WERI-Rb-1 (cell line): Measurements from ENCODE around the gene DNAI1.

Experiments used
- DNase-seq: peaks from one replicate; pipeline ENCODE4 v3.0.0-alpha.2; 2020
- H3K27ac ChIP-seq: fragments of 250-450 bp; sonication (Bioruptor Pico); 2 replicates; pipeline ENCODE4 v1.5.1; 2020; ENCODE audit warnings: mild to moderate bottlenecking, moderate library complexity
- H3K27me3 ChIP-seq: fragments of 250-450 bp; sonication (Bioruptor Pico); 2 replicates; pipeline ENCODE4 v1.5.1; 2021; ENCODE audit warnings: mild to moderate bottlenecking, low read depth, moderate library complexity; ENCODE audit not compliant: insufficient read depth, severe bottlenecking
- H3K36me3 ChIP-seq: fragments of 250-450 bp; sonication (Bioruptor Pico); 2 replicates; pipeline ENCODE4 v1.5.1; 2020; ENCODE audit warnings: mild to moderate bottlenecking, moderate library complexity
- H3K4me3 ChIP-seq: 2 replicates; pipeline ENCODE4 v1.5.1; 2011; ENCODE audit warnings: low read depth, mild to moderate bottlenecking, control low read depth, low read length
- H3K9me3 ChIP-seq: fragments of 250-450 bp; sonication (Bioruptor Pico); 2 replicates; pipeline ENCODE4 v1.5.1; 2021; ENCODE audit warnings: mild to moderate bottlenecking, moderate library complexity; ENCODE audit not compliant: severe bottlenecking
- TF ChIP-seq, protein P1 (sequence below): IDR thresholded peaks from 2 replicates; pipeline ENCODE4 v1.5.1; 2011; ENCODE audit warnings: low read depth, mild to moderate bottlenecking, control low read depth, inconsistent platforms, low read length

DNAI1 gene

DNA sequence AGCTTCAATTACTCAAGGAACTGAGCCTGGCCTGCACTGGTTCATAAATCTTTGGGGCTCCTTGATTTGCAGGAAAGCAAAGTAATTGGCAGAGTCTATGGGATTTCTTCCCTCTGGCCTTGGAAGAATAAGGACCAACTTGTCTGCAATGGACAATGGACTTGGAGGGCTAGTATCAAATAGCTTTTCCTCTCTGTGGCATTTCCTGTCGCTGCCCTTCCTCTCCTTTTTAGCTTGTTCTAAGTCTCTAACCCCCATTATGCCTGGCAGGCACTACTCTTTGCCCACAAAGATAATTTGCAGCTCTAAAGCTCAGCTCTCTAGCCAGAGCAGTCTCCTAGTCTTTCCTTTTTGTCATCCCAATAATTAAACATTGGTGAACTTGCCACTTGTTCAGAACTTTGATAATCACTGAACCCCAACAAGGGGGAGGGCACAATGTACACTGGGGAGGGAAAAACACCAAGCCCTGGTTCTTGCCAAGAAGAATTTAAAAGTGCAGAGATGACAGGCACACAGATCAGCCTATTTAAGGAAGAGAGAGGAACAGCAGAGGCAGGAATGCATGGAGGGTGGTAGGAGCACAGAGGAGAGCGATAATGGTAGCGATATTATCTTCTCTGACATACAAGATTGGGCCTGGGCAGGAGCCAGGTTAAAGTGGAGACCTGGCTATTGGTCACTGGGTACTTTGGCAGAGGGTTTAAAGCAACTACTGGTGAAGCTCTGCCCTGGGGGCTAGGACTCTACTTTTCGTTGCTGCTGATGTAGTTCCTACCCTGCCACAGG lies 38.7 kb upstream of the DNAI1 start:
- no peak overlapping the region for H3K4me3 ChIP-seq
- TF ChIP-seq, protein P1, sequence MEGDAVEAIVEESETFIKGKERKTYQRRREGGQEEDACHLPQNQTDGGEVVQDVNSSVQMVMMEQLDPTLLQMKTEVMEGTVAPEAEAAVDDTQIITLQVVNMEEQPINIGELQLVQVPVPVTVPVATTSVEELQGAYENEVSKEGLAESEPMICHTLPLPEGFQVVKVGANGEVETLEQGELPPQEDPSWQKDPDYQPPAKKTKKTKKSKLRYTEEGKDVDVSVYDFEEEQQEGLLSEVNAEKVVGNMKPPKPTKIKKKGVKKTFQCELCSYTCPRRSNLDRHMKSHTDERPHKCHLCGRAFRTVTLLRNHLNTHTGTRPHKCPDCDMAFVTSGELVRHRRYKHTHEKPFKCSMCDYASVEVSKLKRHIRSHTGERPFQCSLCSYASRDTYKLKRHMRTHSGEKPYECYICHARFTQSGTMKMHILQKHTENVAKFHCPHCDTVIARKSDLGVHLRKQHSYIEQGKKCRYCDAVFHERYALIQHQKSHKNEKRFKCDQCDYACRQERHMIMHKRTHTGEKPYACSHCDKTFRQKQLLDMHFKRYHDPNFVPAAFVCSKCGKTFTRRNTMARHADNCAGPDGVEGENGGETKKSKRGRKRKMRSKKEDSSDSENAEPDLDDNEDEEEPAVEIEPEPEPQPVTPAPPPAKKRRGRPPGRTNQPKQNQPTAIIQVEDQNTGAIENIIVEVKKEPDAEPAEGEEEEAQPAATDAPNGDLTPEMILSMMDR, result no peak
- H3K27ac ChIP-seq, result no peak overlapping the region
- no peaks in the 10 kb centered on the region for H3K27me3 ChIP-seq
- H3K9me3 ChIP-seq, result no peaks in the 10 kb centered on the region
- no peak for DNase-seq
- no peaks in the 10 kb centered on the region for H3K36me3 ChIP-seq

GRCh38 chr9:34426347-34427074 lies 32.1 kb upstream of the DNAI1 start:
- no peaks in the 10 kb centered on the region for H3K36me3 ChIP-seq
- DNase-seq, result no peak
- H3K27ac ChIP-seq, result no peak overlapping the region
- H3K4me3 ChIP-seq, result no peak overlapping the region
- no peaks in the 10 kb centered on the region for H3K9me3 ChIP-seq
- H3K27me3 ChIP-seq, result no peaks in the 10 kb centered on the region
- TF ChIP-seq, protein P1, result no peak

- Histone ChIP-seq H3K27ac (peak overlapping the region; percentile 84), H3K36me3 (no peaks in the 10 kb centered on the region), H3K9me3 (no peaks in the 10 kb centered on the region), H3K27me3 (no peaks in the 10 kb centered on the region), H3K4me3 (no peak overlapping the region)
- TF ChIP-seq, protein P1, result no peak
- DNase-seq, result peak; percentile 63
Measured at GRCh38 chr9:34428325-34428958, 30.2 kb upstream of the DNAI1 start.

GRCh38 chr9:34430843-34431437 lies 27.7 kb upstream of the DNAI1 start:
- Histone ChIP-seq H3K27ac (no peak overlapping the region), H3K36me3 (no peaks in the 10 kb centered on the region), H3K9me3 (no peaks in the 10 kb centered on the region), H3K27me3 (no peaks in the 10 kb centered on the region), H3K4me3 (no peak overlapping the region)
- TF ChIP-seq, protein P1, result no peak
- DNase-seq, result no peak

DNA sequence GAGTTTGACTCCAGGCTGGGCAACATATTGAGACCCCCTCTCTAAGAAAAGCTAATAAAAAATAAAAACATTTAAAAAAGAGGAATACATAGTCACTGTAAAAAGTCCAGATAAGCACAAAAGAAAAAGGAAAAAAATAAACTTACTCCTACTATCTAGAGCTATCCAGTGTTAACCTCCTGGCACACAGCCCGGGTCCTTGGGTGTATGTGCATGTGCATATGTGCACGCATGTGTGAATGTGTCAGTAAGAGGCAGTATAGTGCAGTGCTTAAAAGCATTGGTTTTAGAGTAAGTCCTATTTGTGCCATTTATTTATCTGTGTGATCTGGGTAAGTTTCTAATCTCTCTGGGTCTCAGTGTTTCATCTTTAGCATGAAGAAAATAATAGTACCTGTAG lies 26.9 kb upstream of the DNAI1 start:
- no peak for DNase-seq
- Histone ChIP-seq H3K9me3 (no peaks in the 10 kb centered on the region), H3K27me3 (no peaks in the 10 kb centered on the region), H3K36me3 (no peaks in the 10 kb centered on the region), H3K4me3 (no peak overlapping the region), H3K27ac (no peak overlapping the region)
- TF ChIP-seq, protein P1, result no peak
